ENCODE results near the gene CREB1.

The CREB1 gene

GRCh38 chr2:207543272-207543671, 13.5 kb downstream of the CREB1 start:
- DNase-seq (ENCODE audit: low read depth) = no peak

GRCh38 chr2:207546822-207547221, 17.1 kb downstream of the CREB1 start:
- no peak for DNase-seq (ENCODE audit: low read depth)

GRCh38 chr2:207549145-207549544, 19.4 kb downstream of the CREB1 start:
- no peak for DNase-seq (ENCODE audit: low read depth)

- no peak for DNase-seq (ENCODE audit: low read depth)
These were observed 28.3 kb downstream of the CREB1 start for GRCh38 chr2:207558079-207558491.

- no peak for DNase-seq (ENCODE audit: low read depth)
These were observed 31.8 kb downstream of the CREB1 start for GRCh38 chr2:207561386-207562080.

- DNase-seq (ENCODE audit: low read depth) = no peak
These were observed 36.2 kb downstream of the CREB1 start for GRCh38 chr2:207565736-207566500.

- no peak for DNase-seq (ENCODE audit: low read depth)
These were observed 37.9 kb downstream of the CREB1 start for GRCh38 chr2:207567671-207568070.

- DNase-seq (ENCODE audit: low read depth) = no peak
These were observed 41.6 kb downstream of the CREB1 start for GRCh38 chr2:207571370-207571769.

GRCh38 chr2:207584952-207585351, 55.2 kb downstream of the CREB1 start:
- DNase-seq (ENCODE audit: low read depth) = no peak

GRCh38 chr2:207587305-207587704, 57.5 kb downstream of the CREB1 start:
- DNase-seq (ENCODE audit: low read depth) = no peak

- DNase-seq (ENCODE audit: low read depth) = no peak
These were observed 59.4 kb downstream of the CREB1 start for GRCh38 chr2:207589143-207589542.

- DNase-seq (ENCODE audit: low read depth) = no peak
These were observed 63.5 kb downstream of the CREB1 start for GRCh38 chr2:207593277-207593676.

- DNase-seq (ENCODE audit: low read depth) = no peak
These were observed 64.5 kb downstream of the CREB1 start for GRCh38 chr2:207594264-207594663.

- DNase-seq (ENCODE audit: low read depth) = no peak
These were observed 65.0 kb downstream of the CREB1 start for GRCh38 chr2:207594731-207595130.

- DNase-seq (ENCODE audit: low read depth) = no peak
These were observed 69.9 kb downstream of the CREB1 start for GRCh38 chr2:207599636-207600035.

- DNase-seq (ENCODE audit: low read depth) = no peak
These were observed 70.5 kb downstream of the CREB1 start for GRCh38 chr2:207600231-207600630.

- no peak for DNase-seq (ENCODE audit: low read depth)
These were observed 72.0 kb downstream of the CREB1 start for GRCh38 chr2:207601774-207602173.

- no peak for DNase-seq (ENCODE audit: low read depth)
These were observed 73.7 kb downstream of the CREB1 start for GRCh38 chr2:207603486-207603885.

GRCh38 chr2:207606399-207606798, 76.6 kb downstream of the CREB1 start:
- no peak for DNase-seq (ENCODE audit: low read depth)

GRCh38 chr2:207606829-207607228, 77.1 kb downstream of the CREB1 start:
- no peak for DNase-seq (ENCODE audit: low read depth)

GRCh38 chr2:207612714-207613113, 83.0 kb downstream of the CREB1 start:
- DNase-seq (ENCODE audit: low read depth) = no peak

- no peak for DNase-seq (ENCODE audit: low read depth)
These were observed 85.1 kb downstream of the CREB1 start for GRCh38 chr2:207614824-207615223.

GRCh38 chr2:207616185-207616584, 86.4 kb downstream of the CREB1 start:
- DNase-seq (ENCODE audit: low read depth) = no peak

Data from stimulated activated CD8-positive, alpha-beta memory T cell treated with anti-CD3 and anti-CD28 coated beads, Interleukin-12 subunit alpha, Interleukin-12 subunit beta, amount 100 ng/mL, for 4 hours (primary cell).